Stimulated activated CD8-positive, alpha-beta memory T cell treated with anti-CD3 and anti-CD28 coated beads, Interleukin-2, amount 100 ng/mL, for 1 hour (primary cell): ENCODE results near the gene SYT8.

Source experiments
- DNase-seq, 2 donors: peaks; one replicate each; pipeline ENCODE4 v3.0.0-alpha.2; 2020; ENCODE audit warnings: low read depth in 2 of 2

The SYT8 gene

GRCh38 chr11:1859004-1859403 lies 24.2 kb downstream of the SYT8 start:
- DNase-seq, result no peak

- DNase-seq, result no peak
Observed at GRCh38 chr11:1860108-1860507, 25.3 kb downstream of the SYT8 start.

- no peak for DNase-seq
Observed at GRCh38 chr11:1861435-1862411, 26.9 kb downstream of the SYT8 start.

GRCh38 chr11:1862588-1863351 lies 28.0 kb downstream of the SYT8 start:
- no peak for DNase-seq

- DNase-seq, result no peak
Observed at GRCh38 chr11:1863352-1864216, 28.8 kb downstream of the SYT8 start.

GRCh38 chr11:1864231-1864630 lies 29.4 kb downstream of the SYT8 start:
- DNase-seq, result no peak

GRCh38 chr11:1864831-1865665 lies 30.3 kb downstream of the SYT8 start:
- no peak for DNase-seq

- no peak for DNase-seq
Observed at GRCh38 chr11:1866226-1866625, 31.4 kb downstream of the SYT8 start.

GRCh38 chr11:1866776-1867175 lies 32.0 kb downstream of the SYT8 start:
- no peak for DNase-seq

- DNase-seq, result no peak
Observed at GRCh38 chr11:1867381-1867780, 32.6 kb downstream of the SYT8 start.

GRCh38 chr11:1868056-1868635 lies 33.4 kb downstream of the SYT8 start:
- DNase-seq, result no peak

GRCh38 chr11:1868636-1869291 lies 34.0 kb downstream of the SYT8 start:
- DNase-seq, result no peak

GRCh38 chr11:1869427-1870325 lies 34.9 kb downstream of the SYT8 start:
- no peak for DNase-seq

- no peak for DNase-seq
Observed at GRCh38 chr11:1870326-1870696, 35.5 kb downstream of the SYT8 start.

GRCh38 chr11:1870721-1871466 lies 36.1 kb downstream of the SYT8 start:
- no peak for DNase-seq

GRCh38 chr11:1871531-1871930 lies 36.7 kb downstream of the SYT8 start:
- no peak for DNase-seq

- DNase-seq, result no peak
Observed at GRCh38 chr11:1872267-1872985, 37.6 kb downstream of the SYT8 start.
